ENCODE results near the gene NCAPG2.

Gene NCAPG2

GRCh38 chr7:158704524-158705233 lies at the start of gene NCAPG2:
Gene NCAPG2 (minus strand): TSS chr7:158704804. CDS start chr7:158701899, 2,905 bp downstream.
- DNase-seq, result peak; percentile 95

GRCh38 chr7:158753900-158754299 lies 49.3 kb upstream of the NCAPG2 start:
- no peak for DNase-seq

GRCh38 chr7:158751751-158752150 lies 47.1 kb upstream of the NCAPG2 start:
- no peak for DNase-seq

GRCh38 chr7:158751199-158751598 lies 46.6 kb upstream of the NCAPG2 start:
- no peak for DNase-seq

GRCh38 chr7:158750702-158751101 lies 46.1 kb upstream of the NCAPG2 start:
- DNase-seq, result no peak

GRCh38 chr7:158749396-158749795 lies 44.8 kb upstream of the NCAPG2 start:
- DNase-seq, result no peak

- DNase-seq, result no peak
Observed at GRCh38 chr7:158748335-158748734, 43.7 kb upstream of the NCAPG2 start.

GRCh38 chr7:158747408-158747807 lies 42.8 kb upstream of the NCAPG2 start:
- no peak for DNase-seq

GRCh38 chr7:158746957-158747356 lies 42.4 kb upstream of the NCAPG2 start:
- no peak for DNase-seq

- DNase-seq, result no peak
Observed at GRCh38 chr7:158745057-158745715, 40.6 kb upstream of the NCAPG2 start.

- DNase-seq, result no peak
Observed at GRCh38 chr7:158744070-158744469, 39.5 kb upstream of the NCAPG2 start.

- DNase-seq, result no peak
Observed at GRCh38 chr7:158743219-158743618, 38.6 kb upstream of the NCAPG2 start.

GRCh38 chr7:158742065-158742821 lies 37.6 kb upstream of the NCAPG2 start:
- DNase-seq, result no peak

GRCh38 chr7:158741294-158741666 lies 36.7 kb upstream of the NCAPG2 start:
- DNase-seq, result no peak

GRCh38 chr7:158740657-158741293 lies 36.2 kb upstream of the NCAPG2 start:
- DNase-seq, result no peak

- DNase-seq, result no peak
Observed at GRCh38 chr7:158740013-158740656, 35.5 kb upstream of the NCAPG2 start.

- no peak for DNase-seq
Observed at GRCh38 chr7:158738841-158739240, 34.2 kb upstream of the NCAPG2 start.

- DNase-seq, result no peak
Observed at GRCh38 chr7:158737064-158737695, 32.6 kb upstream of the NCAPG2 start.

GRCh38 chr7:158735935-158736334 lies 31.3 kb upstream of the NCAPG2 start:
- no peak for DNase-seq

GRCh38 chr7:158734861-158735260 lies 30.3 kb upstream of the NCAPG2 start:
- no peak for DNase-seq

- no peak for DNase-seq
Observed at GRCh38 chr7:158733775-158734494, 29.3 kb upstream of the NCAPG2 start.

- no peak for DNase-seq
Observed at GRCh38 chr7:158733220-158733519, 28.6 kb upstream of the NCAPG2 start.
